Stimulated activated CD8-positive, alpha-beta memory T cell treated with anti-CD3 and anti-CD28 coated beads, Interleukin-2, amount 100 ng/mL, for 48 hours (primary cell): ENCODE results near the gene SPRR2G.
"Not testable (repeated sequence)": the region's sequence is repeated elsewhere in the genome, so short reads cannot be mapped to it uniquely, and the experiment has no call there.

Experiments
- DNase-seq, 2 donors: peaks; one replicate each; pipeline ENCODE4 v3.0.0-alpha.2; 2020; ENCODE audit warnings: low read depth in 2 of 2

SPRR2G gene

GRCh38 chr1:153150846-153151245 lies at the start of gene SPRR2G:
SPRR2G (minus strand) TSS chr1:153150890; CDS start chr1:153150110, 780 bp downstream.
- DNase-seq = no peak

DNA sequence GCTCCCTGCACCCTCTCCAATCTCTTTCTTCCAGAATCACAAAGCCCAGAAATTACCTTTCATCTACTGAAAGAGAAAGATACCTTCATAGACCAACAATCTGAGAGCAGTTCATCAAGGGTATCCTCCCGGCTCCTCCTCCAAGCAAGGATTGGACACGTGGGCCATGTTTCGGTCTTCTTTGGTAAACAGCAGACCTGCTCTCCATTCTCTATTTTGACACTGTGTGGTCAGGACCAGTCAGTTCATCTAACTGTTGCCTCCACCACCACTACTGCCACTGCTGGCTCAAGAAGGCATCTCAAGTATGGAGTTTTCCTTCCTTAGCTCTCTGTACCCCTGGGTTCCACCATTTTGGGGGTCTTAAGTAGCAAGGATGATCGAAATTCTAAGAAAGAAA lies 44.5 kb upstream of the SPRR2G start:
- DNase-seq = no peak

GRCh38 chr1:153194331-153195050 lies 43.8 kb upstream of the SPRR2G start:
- DNase-seq = no peak

- no peak for DNase-seq
Measured at GRCh38 chr1:153192697-153193096, 42.0 kb upstream of the SPRR2G start.

GRCh38 chr1:153190373-153190772 lies 39.7 kb upstream of the SPRR2G start:
- DNase-seq = no peak

- not testable (repeated sequence) for DNase-seq
Measured at GRCh38 chr1:153188301-153188700, 37.6 kb upstream of the SPRR2G start.

DNA sequence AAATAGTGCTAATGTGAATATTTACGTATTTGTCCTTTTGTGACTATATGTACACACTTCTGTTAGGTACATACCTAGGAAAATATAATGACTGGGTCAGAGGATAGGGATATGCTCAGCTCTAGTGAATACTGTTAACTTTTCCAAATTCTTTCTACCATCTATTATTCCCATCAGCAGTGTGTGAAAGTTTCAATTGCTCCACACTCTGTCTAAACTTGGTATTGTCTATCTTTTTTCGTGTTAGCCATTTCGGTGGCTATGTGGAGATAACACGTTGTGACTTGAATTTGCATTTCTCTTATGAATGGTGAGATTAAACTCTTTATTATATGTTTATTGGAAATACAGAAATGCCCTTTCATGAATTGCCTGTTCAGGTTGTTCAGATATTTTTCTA lies 29.9 kb upstream of the SPRR2G start:
- DNase-seq = no peak

DNA sequence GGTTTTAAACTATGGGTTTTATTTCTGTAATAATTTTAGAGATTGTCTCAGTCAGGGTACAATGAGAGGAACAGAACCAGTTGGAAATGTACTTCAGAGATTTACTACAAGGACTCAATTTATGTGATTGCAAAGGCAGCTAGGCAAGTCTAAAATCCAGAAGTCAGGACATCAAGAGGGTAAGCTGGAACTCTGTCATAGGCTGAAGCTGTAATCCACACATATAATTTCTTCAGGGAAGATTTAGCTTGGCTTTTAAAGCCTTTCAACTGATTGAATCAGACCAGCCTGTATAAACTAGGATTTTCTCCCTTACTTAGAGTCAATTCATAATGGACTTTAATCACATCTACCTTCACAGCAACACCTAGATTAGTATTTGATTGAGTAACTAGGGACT lies 28.2 kb upstream of the SPRR2G start:
- DNase-seq = no peak

- DNase-seq = no peak
Measured at GRCh38 chr1:153174624-153175023, 23.9 kb upstream of the SPRR2G start.

- no peak for DNase-seq
Measured at GRCh38 chr1:153168686-153169085, 18.0 kb upstream of the SPRR2G start.

DNA sequence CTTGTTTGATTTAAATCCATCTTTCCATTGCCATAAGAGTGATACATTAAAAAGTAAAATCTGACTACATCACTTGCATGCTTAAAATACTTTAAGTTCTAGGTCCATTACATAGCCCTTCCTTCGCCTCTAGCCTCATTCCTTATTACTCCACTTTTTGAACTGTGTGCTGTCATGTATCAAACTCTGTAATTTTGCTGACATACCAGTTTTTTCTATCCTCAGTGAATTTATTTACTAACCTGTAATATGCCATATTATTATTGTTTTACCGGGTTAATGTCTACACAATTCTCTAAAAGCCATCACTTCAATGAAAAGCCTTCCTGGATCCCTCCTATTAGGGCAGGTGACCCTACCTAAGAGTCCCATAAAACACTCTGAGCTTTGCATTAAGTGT lies 4.9 kb upstream of the SPRR2G start:
- DNase-seq = no peak

DNA sequence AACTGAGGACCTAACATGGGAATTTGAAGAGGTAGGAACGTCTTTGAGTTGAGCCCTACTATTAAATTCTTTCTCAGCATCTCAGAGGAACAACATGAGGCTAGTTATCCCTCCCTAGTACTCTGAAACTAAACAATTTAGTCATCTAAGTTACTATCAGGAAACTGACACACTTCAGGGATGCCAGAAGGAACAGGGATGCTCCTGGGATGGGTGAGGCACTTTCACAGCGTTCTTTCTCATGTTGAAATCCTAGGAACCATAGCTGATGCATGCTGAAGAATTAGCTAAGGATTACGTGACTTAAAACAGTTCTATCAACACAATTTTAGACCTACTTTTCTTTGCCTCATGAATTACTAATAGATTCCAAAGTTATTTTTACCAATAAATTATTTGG lies 1.8 kb upstream of the SPRR2G start:
- DNase-seq = no peak

DNA sequence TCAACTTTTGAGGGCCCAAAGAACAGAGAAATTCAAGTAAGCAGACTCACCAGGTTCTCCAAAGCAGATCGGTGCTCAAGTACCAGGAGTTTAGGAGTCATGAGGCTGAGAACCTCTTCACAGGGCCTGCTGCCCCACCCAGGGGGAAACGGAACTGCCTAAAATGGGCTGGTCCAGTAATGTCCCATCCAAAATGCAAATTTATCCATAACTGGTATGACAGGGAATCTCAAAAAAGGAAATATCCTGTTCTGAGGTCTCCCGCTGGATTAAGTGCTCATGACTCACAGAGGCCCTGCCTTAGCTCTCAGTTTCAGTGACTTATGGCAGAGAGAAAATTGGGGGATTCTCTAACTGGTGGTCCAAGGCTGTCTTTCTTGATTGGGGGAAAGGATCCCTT lies 9.3 kb downstream of the SPRR2G start:
- DNase-seq = no peak

- DNase-seq = no peak
Measured at GRCh38 chr1:153140484-153140883, 10.2 kb downstream of the SPRR2G start.

- DNase-seq = no peak
Measured at GRCh38 chr1:153133743-153134142, 16.9 kb downstream of the SPRR2G start.

DNA sequence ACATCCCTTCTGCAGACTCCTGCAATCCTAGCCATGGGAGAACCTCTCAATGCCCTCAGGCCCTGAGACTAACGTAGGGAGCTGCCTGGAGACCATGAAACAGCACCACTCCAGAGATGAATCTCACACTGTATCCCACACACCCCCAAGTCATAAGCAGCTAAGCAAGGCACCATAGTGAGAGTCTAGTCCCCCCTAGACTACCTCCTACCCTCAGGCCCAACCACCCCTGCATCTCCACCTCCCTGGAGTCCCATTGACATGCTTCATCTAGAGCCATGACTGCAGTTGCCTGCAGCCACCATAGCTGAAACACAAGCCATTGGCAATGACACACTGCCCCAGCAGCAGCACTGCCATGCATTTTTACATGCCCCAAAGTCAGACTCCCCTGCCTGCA lies 17.4 kb downstream of the SPRR2G start:
- DNase-seq = no peak

GRCh38 chr1:153128688-153129087 lies 22.0 kb downstream of the SPRR2G start:
- not testable (repeated sequence) for DNase-seq

DNA sequence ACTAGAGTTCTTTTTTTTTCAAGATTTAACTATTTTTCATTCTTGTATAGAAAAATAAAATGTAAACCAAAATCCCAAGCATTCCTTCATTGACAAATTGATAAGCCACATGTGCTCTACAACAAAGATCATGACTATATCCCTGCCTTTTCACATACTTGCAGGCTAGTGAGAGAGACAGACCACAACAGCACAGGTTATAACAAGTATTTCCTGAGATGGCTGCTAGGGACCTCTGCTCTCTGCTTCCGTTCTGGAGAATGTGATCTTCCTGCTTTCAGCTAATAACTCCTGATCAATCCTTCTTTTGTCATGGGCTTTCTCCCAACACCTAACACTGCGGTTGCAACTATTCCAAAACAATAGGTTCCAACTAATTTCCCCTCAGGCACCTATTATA lies 23.4 kb downstream of the SPRR2G start:
- no peak for DNase-seq

- no peak for DNase-seq
Measured at GRCh38 chr1:153125536-153125935, 25.2 kb downstream of the SPRR2G start.

- DNase-seq = not testable (repeated sequence)
Measured at GRCh38 chr1:153123793-153124192, 26.9 kb downstream of the SPRR2G start.

- no peak for DNase-seq
Measured at GRCh38 chr1:153122831-153123421, 27.8 kb downstream of the SPRR2G start.

DNA sequence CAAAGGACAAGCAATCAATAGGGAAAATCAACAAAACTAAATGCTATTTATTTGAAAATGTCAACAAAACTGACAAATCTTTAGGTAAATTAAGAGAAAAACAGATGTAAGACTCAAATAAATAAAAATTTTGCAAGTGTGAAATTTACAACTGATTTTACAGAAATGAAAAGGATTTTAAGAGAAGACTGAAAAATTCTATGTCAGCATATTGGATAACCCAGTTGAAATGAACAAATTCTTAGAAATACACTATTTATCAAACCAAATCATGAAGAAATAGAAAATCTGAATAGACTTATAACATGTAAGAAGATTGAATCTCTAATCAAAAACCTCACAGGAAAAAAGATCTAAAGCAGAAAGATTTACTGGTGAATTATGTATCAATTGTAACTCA lies 29.7 kb downstream of the SPRR2G start:
- DNase-seq = no peak

DNA sequence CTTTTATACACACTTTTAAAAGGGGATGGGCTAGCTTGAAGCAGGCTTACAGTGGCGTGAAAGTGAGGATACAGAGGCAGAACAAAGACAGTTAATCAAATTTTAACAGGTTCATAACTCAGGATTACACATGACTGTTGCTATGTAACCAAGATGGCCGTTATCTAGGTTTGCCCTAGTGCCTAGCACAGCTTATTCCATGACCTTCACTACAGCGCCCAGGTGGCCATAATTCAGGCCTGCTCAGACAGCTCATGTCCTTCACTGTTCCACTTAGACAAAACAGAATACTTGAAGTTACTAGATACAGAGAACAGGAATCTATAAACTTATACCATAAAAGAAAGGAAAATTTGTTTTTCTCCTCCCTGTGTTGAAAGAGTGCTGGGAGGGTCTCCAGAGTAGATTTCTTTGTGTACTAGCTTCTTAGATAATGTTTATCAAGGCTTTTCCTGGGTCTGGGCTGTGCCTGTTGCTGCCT lies 31.2 kb downstream of the SPRR2G start:
- DNase-seq = no peak

DNA sequence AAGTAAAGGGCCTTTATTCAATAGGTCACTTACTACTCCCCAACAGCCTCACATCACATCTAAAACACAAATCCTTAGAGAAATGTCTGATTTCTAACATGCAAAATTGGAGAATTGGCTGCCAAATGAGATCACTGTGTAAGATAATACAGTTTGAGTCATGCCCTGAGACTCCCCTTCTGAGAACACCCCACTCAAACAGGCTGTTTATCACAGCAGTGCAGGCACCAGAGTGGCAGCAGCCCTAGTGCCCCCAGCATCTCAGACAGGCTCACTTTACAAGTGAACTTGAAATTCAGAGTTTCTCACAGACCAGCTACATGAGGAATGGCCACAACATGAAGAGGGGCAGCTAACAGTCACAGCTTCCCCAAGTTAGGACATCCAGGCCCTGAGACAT lies 35.4 kb downstream of the SPRR2G start:
- not testable (repeated sequence) for DNase-seq
